ENCODE measurements around the gene RASGRF1.

The RASGRF1 gene

DNA sequence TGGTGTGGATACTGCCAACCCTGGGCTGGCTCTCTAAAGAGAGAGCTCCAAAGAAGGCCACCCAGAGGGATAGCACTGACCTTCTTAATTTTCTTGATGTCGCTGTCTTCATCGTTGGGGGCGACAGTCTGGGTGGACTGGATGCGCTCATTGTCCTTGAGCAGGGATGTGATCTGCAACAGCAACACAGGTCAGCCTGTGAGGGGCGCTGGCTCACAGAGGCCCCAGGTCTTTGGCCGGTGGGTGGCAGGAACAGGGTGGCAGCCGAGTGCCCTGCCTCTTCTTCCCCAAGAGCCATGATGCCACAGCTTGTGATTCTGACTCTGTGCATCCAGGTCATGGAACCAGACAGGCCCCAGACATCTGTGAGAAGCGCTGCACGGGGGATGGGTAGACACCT, 41.2 kb downstream of the RASGRF1 start:
- Histone ChIP-seq H3K4me1 (ENCODE audit: control insufficient read depth, insufficient read depth, low read length) (no peaks in the 10 kb centered on the region), H3K9me3 (ENCODE audit: control insufficient read depth, low read length) (peaks cover 3% of the 10 kb centered on the region), H3K27me3 (replicated peaks; ENCODE audit: control insufficient read depth, insufficient read depth, low read length) (peaks cover 43% of the 10 kb centered on the region), H3K4me3 (ENCODE audit: low read length) (no peak overlapping the region), H3K36me3 (ENCODE audit: control insufficient read depth, insufficient read depth, low read length, severe bottlenecking) (no peaks in the 10 kb centered on the region), H3K9ac (ENCODE audit: low read length) (no peak overlapping the region)
- DNase-seq (ENCODE audit: low read depth) = no peak

DNA sequence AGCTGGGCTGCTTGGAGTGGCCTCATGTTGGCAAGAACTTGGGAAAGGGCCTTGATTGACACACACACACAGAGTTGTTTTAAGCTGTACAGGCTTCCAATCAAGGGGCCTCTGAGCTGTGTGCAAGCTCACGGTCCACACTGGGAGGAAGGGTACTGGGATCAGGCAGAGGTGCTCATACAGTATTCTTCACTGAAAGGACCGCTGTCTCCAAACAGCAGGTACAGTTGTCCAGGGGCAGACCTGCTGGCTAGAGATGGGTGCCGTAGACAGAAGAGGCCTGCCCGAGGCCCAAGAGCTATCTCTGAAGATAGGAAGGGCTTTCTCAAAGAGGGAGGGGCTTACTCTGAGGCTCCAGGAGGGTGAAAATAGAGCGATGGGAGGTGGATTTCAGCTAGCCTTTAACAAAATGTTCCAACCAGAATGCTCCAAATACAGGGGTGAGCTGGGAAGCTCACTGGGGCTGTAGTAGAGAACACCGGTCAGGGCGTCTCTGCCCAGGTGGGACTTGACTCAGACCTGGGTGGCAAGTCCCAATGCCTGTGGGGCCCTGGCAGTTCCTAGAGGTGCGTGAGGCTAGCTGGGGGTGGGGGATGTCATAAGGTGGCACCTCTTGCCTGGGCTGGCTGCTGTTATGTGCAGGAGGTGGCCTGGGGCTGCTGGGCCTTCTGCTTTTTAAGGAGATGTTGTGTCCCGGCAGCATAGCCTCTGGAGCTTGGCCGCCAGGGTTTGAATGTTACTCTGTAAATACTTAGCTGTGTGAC, 42.7 kb downstream of the RASGRF1 start:
- Histone ChIP-seq H3K4me3 (ENCODE audit: low read length) (no peak overlapping the region), H3K9me3 (ENCODE audit: control insufficient read depth, low read length) (peaks cover 18% of the 10 kb centered on the region), H3K4me1 (ENCODE audit: control insufficient read depth, insufficient read depth, low read length) (no peaks in the 10 kb centered on the region), H3K36me3 (ENCODE audit: control insufficient read depth, insufficient read depth, low read length, severe bottlenecking) (no peaks in the 10 kb centered on the region), H3K27me3 (replicated peaks; ENCODE audit: control insufficient read depth, insufficient read depth, low read length) (peaks cover 47% of the 10 kb centered on the region), H3K9ac (ENCODE audit: low read length) (no peak overlapping the region)
- no peak for DNase-seq (ENCODE audit: low read depth)

DNA sequence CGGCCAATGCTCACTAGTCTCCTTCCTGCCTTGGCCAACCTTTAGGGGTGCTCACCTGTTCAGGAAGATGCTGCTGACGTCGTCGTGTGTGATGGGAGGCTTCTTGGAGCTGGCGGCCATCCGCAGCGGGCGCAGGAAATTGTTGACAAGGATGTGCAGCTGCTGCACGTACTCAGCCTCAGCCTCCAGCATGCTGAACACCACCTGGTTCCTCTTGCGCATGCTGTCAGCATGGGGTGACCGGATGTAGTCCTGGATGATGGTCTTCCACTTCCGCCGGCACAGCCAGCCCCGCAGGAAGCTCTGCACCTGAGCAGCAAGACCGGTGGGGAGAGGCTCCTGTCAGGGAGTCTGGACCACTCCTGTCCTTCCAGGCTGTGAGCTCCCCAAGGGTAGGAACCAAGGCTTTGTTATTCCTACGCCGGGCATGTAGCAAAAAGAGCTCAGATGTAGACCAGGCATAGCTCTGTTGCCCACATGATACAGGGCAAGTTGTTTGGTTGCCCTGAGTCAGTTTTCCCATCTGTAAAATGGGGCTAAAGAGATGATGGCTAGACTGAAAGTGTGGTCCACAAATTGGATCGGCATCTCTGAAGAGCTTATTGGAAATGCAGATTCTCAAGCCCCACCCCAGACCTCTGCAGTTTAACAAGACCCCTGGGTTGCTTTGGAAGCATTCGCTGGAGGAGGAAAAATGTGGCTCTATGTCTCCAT, 43.7 kb downstream of the RASGRF1 start:
- H3K4me3 ChIP-seq (ENCODE audit: low read length) = no peak overlapping the region
- no peaks in the 10 kb centered on the region for H3K4me1 ChIP-seq (ENCODE audit: control insufficient read depth, insufficient read depth, low read length)
- DNase-seq (ENCODE audit: low read depth) = no peak
- no peaks in the 10 kb centered on the region for H3K36me3 ChIP-seq (ENCODE audit: control insufficient read depth, insufficient read depth, low read length, severe bottlenecking)
- H3K9ac ChIP-seq (ENCODE audit: low read length) = no peak overlapping the region
- H3K27me3 ChIP-seq (replicated peaks; ENCODE audit: control insufficient read depth, insufficient read depth, low read length) = peaks cover 40% of the 10 kb centered on the region
- peaks cover 28% of the 10 kb centered on the region for H3K9me3 ChIP-seq (ENCODE audit: control insufficient read depth, low read length)

DNA sequence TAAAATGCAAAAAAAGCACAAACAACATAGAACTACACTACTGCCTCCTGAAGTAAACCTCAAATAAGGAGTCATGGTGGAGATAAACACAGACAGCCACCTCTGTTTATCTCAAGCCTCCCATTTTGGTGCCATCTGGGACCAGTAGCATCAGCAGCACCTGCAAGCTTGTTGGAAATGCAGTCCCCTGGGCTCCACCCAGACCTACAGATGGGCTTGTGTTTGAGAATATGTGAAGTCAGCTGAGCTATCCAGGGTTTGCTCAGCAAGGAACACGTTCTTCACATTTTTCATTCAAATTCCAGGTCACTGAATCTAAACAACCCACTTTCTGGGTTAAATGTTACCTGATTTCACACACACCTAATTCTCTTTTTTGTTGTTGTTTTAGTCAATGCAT, 45.5 kb downstream of the RASGRF1 start:
- DNase-seq (ENCODE audit: low read depth) = no peak
- peaks cover 33% of the 10 kb centered on the region for H3K27me3 ChIP-seq (replicated peaks; ENCODE audit: control insufficient read depth, insufficient read depth, low read length)
- no peak overlapping the region for H3K9ac ChIP-seq (ENCODE audit: low read length)
- peaks cover 29% of the 10 kb centered on the region for H3K9me3 ChIP-seq (ENCODE audit: control insufficient read depth, low read length)
- no peaks in the 10 kb centered on the region for H3K4me1 ChIP-seq (ENCODE audit: control insufficient read depth, insufficient read depth, low read length)
- no peaks in the 10 kb centered on the region for H3K36me3 ChIP-seq (ENCODE audit: control insufficient read depth, insufficient read depth, low read length, severe bottlenecking)
- no peak overlapping the region for H3K4me3 ChIP-seq (ENCODE audit: low read length)

DNA sequence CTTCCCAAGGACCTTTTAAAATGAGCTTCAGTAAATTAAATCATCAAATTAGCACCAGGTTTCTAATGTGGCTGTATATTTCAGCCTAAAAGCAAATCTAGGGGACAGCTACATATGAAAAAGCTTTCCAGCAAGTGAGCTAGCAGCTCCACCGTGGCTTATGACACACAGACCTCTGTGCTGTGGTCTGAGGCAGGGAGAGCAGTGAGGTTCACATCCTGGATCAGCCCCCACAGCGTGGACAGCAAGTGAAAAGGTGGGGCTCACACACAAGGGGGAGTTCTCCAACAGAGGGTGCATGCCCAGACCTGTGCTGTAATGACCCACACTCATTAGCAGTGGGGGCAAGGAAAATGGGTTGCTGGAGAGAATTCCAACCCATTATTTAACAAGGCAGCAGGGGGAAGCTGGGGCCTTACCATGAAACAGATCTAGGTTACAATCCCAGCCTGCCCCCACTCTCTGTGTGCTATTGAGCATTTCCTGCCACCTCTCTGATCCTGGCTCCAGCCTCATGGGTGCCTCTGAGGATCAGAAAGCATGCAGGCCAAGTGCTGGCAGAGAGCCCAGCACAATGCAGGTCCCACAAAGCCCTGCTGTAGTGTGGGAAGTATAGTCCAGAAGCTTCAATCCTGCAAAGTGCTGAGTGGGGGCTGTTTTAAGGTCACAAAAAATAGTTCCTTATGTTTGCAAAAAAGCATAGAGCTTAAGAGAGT, 48.2 kb downstream of the RASGRF1 start:
- peaks cover 29% of the 10 kb centered on the region for H3K9me3 ChIP-seq (ENCODE audit: control insufficient read depth, low read length)

DNA sequence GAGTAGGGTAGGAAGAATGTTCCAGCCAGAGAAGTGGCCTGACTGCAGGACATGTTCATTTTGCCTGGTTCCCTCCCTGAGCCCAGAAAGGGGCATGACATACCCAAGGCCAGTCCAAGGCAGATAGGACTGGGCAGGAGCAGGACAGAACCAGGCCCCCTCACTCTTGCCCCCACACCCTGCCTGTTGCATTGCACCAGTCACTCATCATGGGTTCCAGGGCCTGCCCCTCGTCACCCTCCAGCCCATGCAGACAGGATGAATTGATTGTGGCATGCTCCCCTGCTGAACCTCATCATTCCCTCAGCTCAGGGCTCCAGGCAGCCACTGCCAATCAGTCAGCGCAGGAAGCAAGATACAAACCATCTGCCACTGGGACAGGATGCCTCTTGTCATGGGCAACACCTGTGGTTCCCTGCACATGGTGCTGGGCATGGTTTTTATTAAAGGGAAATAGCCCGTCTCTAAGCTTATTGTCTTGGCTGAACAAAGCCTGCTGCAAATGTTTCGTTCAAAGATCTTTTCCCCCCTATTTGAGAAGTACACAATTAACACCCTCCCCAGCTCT, 48.9 kb downstream of the RASGRF1 start:
- Histone ChIP-seq H3K4me3 (ENCODE audit: low read length) (no peak overlapping the region), H3K9ac (ENCODE audit: low read length) (no peak overlapping the region), H3K36me3 (ENCODE audit: control insufficient read depth, insufficient read depth, low read length, severe bottlenecking) (no peaks in the 10 kb centered on the region), H3K9me3 (ENCODE audit: control insufficient read depth, low read length) (peaks cover 29% of the 10 kb centered on the region), H3K4me1 (ENCODE audit: control insufficient read depth, insufficient read depth, low read length) (no peaks in the 10 kb centered on the region), H3K27me3 (replicated peaks; ENCODE audit: control insufficient read depth, insufficient read depth, low read length) (peaks cover 23% of the 10 kb centered on the region)
- no peak for DNase-seq (ENCODE audit: low read depth)

More for the DNA sequence above, 48.2 kb downstream of the RASGRF1 start:
- H3K4me3 ChIP-seq (ENCODE audit: low read length) = no peak overlapping the region
- H3K4me1 ChIP-seq (ENCODE audit: control insufficient read depth, insufficient read depth, low read length) = no peaks in the 10 kb centered on the region
- DNase-seq (ENCODE audit: low read depth) = no peak
- H3K9ac ChIP-seq (ENCODE audit: low read length) = no peak overlapping the region
- peaks cover 24% of the 10 kb centered on the region for H3K27me3 ChIP-seq (replicated peaks; ENCODE audit: control insufficient read depth, insufficient read depth, low read length)
- no peaks in the 10 kb centered on the region for H3K36me3 ChIP-seq (ENCODE audit: control insufficient read depth, insufficient read depth, low read length, severe bottlenecking)

DNA sequence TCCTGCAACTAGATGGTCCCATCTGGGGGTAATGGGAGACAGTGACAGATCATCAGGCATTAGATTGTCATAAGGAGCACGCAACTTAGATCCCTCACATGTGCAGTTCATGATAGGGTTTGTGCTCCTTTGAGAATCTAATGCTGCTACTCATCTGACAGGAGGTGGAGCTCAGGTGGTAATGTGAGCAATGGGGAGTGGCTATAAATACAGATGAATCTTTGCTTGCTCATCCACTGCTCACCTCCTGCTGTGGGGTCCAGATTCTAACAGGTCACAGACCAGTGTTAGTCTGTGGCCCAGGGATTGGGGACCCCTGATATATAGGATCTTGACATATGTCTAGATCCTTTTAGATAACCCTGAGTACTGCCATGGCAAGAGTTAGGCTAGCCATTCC, 52.7 kb downstream of the RASGRF1 start:
- peaks cover 30% of the 10 kb centered on the region for H3K27me3 ChIP-seq (replicated peaks; ENCODE audit: control insufficient read depth, insufficient read depth, low read length)
- H3K4me1 ChIP-seq (ENCODE audit: control insufficient read depth, insufficient read depth, low read length) = no peaks in the 10 kb centered on the region
- no peak overlapping the region for H3K4me3 ChIP-seq (ENCODE audit: low read length)
- no peak overlapping the region for H3K9ac ChIP-seq (ENCODE audit: low read length)
- peaks cover 23% of the 10 kb centered on the region for H3K9me3 ChIP-seq (ENCODE audit: control insufficient read depth, low read length)
- no peaks in the 10 kb centered on the region for H3K36me3 ChIP-seq (ENCODE audit: control insufficient read depth, insufficient read depth, low read length, severe bottlenecking)
- no peak for DNase-seq (ENCODE audit: low read depth)

DNA sequence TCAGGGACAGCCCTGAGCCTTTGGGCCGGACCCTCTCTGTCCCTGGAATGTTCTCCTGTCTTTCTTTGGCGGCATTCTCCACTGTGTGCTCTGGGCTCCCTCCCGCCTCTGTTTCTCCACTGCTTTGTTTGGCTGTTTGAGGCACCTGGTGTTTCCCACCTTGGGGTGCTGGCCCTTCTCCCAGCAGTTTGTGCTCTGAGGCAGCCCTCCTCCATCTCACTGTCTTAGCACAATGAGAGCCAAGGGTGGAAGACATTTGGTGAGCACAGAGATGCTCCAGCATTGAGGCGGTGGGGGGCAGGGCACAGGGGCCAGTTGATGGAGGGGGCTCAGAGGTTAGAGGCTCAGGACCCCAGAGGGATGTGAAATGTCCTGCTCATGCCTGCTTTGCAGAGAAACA, 54.3 kb downstream of the RASGRF1 start:
- no peak for DNase-seq (ENCODE audit: low read depth)
- Histone ChIP-seq H3K36me3 (ENCODE audit: control insufficient read depth, insufficient read depth, low read length, severe bottlenecking) (no peaks in the 10 kb centered on the region), H3K9me3 (ENCODE audit: control insufficient read depth, low read length) (peaks cover 12% of the 10 kb centered on the region), H3K4me1 (ENCODE audit: control insufficient read depth, insufficient read depth, low read length) (no peaks in the 10 kb centered on the region), H3K4me3 (ENCODE audit: low read length) (no peak overlapping the region), H3K27me3 (replicated peaks; ENCODE audit: control insufficient read depth, insufficient read depth, low read length) (peaks cover 32% of the 10 kb centered on the region), H3K9ac (ENCODE audit: low read length) (no peak overlapping the region)

DNA sequence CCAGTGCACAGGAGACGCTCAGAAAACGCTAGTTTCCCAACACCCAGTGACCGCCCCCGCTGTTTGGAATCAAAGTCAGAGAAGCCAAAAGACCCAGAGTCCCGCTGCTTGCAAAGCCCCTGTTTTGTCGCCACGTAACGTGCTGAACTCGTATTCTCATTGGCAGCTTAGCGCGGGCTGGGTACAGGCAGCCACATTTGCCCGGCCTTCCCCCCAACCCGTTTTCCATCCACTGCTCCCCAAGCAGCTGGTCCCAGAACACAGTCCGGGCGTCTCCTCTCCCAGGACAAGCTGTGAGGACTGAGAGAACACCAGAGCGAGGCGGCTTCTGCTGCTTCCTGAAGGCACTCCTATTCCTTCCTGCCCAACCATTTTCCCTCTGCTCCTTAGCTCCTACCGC, 54.8 kb downstream of the RASGRF1 start:
- Histone ChIP-seq H3K9ac (ENCODE audit: low read length) (no peak overlapping the region), H3K4me3 (ENCODE audit: low read length) (no peak overlapping the region), H3K4me1 (ENCODE audit: control insufficient read depth, insufficient read depth, low read length) (no peaks in the 10 kb centered on the region), H3K36me3 (ENCODE audit: control insufficient read depth, insufficient read depth, low read length, severe bottlenecking) (no peaks in the 10 kb centered on the region), H3K27me3 (replicated peaks; ENCODE audit: control insufficient read depth, insufficient read depth, low read length) (peaks cover 37% of the 10 kb centered on the region), H3K9me3 (ENCODE audit: control insufficient read depth, low read length) (peaks cover 12% of the 10 kb centered on the region)
- no peak for DNase-seq (ENCODE audit: low read depth)

DNA sequence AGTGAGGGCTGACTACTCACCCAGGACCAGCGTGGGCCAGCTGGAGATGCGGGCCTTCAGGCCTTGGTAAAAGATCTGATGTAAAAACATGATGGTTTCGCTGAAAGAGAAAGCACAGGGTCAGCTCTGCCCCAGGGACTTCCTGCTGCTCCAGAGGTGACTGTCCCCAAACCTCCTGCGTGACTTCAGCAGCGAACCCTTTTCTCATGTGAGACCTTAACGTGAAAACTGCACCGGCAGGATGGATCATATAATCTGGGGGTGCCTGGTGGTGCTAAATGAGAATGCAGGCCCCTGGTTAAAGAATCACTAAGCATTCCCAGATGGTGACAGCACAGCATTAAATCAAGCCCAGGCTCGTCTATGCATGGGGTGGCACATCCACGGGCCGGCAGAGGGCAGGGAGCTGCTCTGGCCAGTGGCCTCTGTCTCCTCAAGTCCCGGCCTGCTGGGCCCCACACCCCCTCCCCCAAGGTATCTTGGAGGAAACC, 55.4 kb downstream of the RASGRF1 start:
- peaks cover 43% of the 10 kb centered on the region for H3K27me3 ChIP-seq (replicated peaks; ENCODE audit: control insufficient read depth, insufficient read depth, low read length)
- H3K9me3 ChIP-seq (ENCODE audit: control insufficient read depth, low read length) = peaks cover 12% of the 10 kb centered on the region
- H3K36me3 ChIP-seq (ENCODE audit: control insufficient read depth, insufficient read depth, low read length, severe bottlenecking) = no peaks in the 10 kb centered on the region
- H3K4me3 ChIP-seq (ENCODE audit: low read length) = no peak overlapping the region
- DNase-seq (ENCODE audit: low read depth) = peak; percentile 2
- no peaks in the 10 kb centered on the region for H3K4me1 ChIP-seq (ENCODE audit: control insufficient read depth, insufficient read depth, low read length)
- no peak overlapping the region for H3K9ac ChIP-seq (ENCODE audit: low read length)

DNA sequence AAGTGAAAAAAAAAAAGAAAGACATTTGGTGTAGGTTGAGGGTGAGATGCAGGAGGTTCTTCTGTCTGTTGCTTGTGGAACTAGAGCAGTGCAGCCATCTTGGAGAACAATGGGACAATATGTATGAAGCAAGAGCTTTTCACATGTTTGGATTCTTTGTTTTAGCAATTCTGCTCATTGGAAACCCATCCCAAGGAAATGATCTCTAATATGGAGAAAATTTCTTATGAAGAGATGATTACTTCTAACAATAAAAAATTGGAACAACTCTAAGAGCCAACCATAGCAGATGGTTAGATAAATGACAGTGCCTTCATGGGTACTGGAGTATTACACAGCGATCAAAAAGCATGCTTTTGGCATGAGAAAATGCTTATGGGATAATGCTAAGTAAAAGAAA, 56.3 kb downstream of the RASGRF1 start:
- H3K27me3 ChIP-seq (replicated peaks; ENCODE audit: control insufficient read depth, insufficient read depth, low read length) = peaks cover 48% of the 10 kb centered on the region
- H3K4me3 ChIP-seq (ENCODE audit: low read length) = no peak overlapping the region
- no peak for DNase-seq (ENCODE audit: low read depth)
- H3K9me3 ChIP-seq (ENCODE audit: control insufficient read depth, low read length) = peaks cover 12% of the 10 kb centered on the region
- H3K4me1 ChIP-seq (ENCODE audit: control insufficient read depth, insufficient read depth, low read length) = no peaks in the 10 kb centered on the region
- H3K9ac ChIP-seq (ENCODE audit: low read length) = no peak overlapping the region
- no peaks in the 10 kb centered on the region for H3K36me3 ChIP-seq (ENCODE audit: control insufficient read depth, insufficient read depth, low read length, severe bottlenecking)
